ENCODE results near the gene SLC35G4. TPM values are rescaled to one million over a fixed set of nuclear protein-coding genes. Genes with fewer than 3 reads are reported as not detected.

Gene SLC35G4
- total and polyA plus RNA-seq, 7 donors: not detected

DNA sequence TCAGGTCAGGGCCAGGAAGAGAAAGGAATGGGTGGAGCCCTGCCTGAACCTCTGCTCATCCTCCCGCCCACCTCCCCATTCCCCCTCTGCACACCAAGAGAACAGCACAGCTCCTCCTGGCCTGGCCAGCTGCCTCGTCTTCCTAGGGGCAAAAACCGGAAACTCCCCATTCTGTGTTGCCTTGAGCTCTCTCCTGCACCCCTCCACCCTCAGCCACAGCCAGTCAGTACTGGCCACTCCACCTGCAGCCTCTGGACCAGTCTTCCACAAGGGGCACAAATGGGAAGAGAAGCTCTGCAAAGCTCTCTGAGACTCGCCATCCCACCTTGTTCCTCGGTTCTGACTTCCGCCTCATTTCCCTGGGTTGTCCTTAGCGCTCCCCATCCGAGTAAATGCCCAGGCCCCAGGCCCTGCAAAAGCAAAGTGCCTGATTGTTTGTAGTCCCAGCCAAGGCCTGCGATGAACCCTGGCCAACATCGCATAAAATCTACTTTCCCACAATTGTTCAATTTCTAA, 39.3 kb upstream of the SLC35G4 start:
- Histone ChIP-seq H3K27me3 (ENCODE audit: insufficient read depth in 3 of 3, low read length in 2 of 3) (peaks cover 0 to 10% (median 2%) of the 10 kb centered on the region in 3 donors), H3K4me3 (no peak overlapping the region), H3K36me3 (ENCODE audit: insufficient read depth in 1 of 2, low read depth in 1 of 2) (no peaks in the 10 kb centered on the region), H3K4me1 (no peaks in the 10 kb centered on the region), H3K27ac (no peak overlapping the region), H3K9me3 (no peaks in the 10 kb centered on the region)
- DNase-seq (no peak), ATAC-seq (no peak)
- intact Hi-C loops (cut with DNase I): no loop called here
- WGBS, 3 donors: 75 to 77% (median 76%) methylated on average over 10 of the region's 10 CpGs
- TF ChIP-seq, protein P1, sequence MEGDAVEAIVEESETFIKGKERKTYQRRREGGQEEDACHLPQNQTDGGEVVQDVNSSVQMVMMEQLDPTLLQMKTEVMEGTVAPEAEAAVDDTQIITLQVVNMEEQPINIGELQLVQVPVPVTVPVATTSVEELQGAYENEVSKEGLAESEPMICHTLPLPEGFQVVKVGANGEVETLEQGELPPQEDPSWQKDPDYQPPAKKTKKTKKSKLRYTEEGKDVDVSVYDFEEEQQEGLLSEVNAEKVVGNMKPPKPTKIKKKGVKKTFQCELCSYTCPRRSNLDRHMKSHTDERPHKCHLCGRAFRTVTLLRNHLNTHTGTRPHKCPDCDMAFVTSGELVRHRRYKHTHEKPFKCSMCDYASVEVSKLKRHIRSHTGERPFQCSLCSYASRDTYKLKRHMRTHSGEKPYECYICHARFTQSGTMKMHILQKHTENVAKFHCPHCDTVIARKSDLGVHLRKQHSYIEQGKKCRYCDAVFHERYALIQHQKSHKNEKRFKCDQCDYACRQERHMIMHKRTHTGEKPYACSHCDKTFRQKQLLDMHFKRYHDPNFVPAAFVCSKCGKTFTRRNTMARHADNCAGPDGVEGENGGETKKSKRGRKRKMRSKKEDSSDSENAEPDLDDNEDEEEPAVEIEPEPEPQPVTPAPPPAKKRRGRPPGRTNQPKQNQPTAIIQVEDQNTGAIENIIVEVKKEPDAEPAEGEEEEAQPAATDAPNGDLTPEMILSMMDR (IDR thresholded peaks at IDR 0.05): no peak

DNA sequence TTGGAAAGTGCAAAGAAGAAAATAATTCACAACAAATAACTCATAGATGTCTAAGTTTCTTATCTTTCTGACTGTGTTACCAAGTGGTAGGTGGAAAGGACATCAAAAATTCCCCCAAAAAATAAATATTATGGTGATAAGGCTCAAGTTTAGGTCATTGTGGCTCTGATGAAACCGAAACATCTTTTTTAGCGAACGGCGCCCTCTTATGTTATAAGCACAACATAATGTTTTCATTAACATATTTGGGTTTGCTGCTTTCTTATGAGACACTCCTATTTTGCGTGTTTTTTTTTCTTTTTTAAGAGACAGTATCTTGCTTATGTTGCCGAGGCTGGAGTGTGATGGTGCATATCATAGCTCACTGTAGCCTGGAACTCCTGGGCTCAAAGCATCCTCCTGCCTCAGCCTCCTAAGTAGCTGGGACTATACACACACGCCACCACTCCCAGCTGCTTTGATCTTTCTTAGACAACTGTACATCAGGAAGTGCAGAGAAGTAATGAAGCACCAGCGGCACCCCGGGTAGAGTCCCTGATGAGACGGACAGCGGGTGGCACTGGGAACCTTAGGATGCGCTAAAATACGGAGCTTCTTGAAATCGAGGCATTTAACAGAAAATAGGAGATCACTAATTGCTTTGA, 38.5 kb upstream of the SLC35G4 start:
- Histone ChIP-seq H3K27ac (no peak overlapping the region), H3K9me3 (no peaks in the 10 kb centered on the region), H3K36me3 (ENCODE audit: insufficient read depth in 1 of 2, low read depth in 1 of 2) (no peaks in the 10 kb centered on the region), H3K27me3 (ENCODE audit: insufficient read depth in 3 of 3, low read length in 2 of 3) (peaks cover 0 to 10% (median 2%) of the 10 kb centered on the region in 3 donors), H3K4me3 (no peak overlapping the region), H3K4me1 (no peaks in the 10 kb centered on the region)
- WGBS, 3 donors: 83 to 85% (median 85%) methylated on average over 14 of the region's 14 CpGs
- intact Hi-C loops (cut with DNase I): no loop called here
- TF ChIP-seq, protein P1 (IDR thresholded peaks at IDR 0.05): no peak
- no peak for ATAC-seq
- no peak for DNase-seq

DNA sequence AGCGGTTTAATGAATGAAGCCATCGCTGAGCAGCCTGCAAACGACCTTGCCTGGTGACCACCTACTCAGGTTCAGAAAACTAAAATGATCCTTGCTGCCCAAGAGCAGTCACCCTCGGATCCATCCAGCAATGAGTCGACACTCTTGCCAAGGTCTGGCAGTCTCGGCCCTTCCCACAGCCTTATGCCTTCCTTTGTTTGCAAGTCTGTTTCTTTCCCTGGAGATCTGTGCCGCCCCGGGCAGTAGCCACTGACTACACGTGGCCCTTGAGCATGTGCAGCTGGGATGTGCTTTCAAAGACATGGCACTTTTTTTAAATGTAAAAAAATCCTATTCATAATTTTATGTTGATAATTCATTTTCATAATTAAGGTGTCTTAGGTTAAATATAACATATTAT, 37.2 kb upstream of the SLC35G4 start:
- no peak for ATAC-seq
- Histone ChIP-seq H3K36me3 (ENCODE audit: insufficient read depth in 1 of 2, low read depth in 1 of 2) (no peaks in the 10 kb centered on the region), H3K9me3 (no peaks in the 10 kb centered on the region), H3K27ac (no peak overlapping the region), H3K4me1 (no peaks in the 10 kb centered on the region), H3K4me3 (no peak overlapping the region), H3K27me3 (ENCODE audit: insufficient read depth in 3 of 3, low read length in 2 of 3) (peaks cover 0 to 7% (median 2%) of the 10 kb centered on the region in 3 donors)
- DNase-seq: no peak
- 64 to 75% (median 65%) methylated on average over 9 of the region's 9 CpGs for WGBS, 3 donors
- TF ChIP-seq, protein P1 (IDR thresholded peaks at IDR 0.05): no peak
- intact Hi-C loops (cut with DNase I): no loop called here

DNA sequence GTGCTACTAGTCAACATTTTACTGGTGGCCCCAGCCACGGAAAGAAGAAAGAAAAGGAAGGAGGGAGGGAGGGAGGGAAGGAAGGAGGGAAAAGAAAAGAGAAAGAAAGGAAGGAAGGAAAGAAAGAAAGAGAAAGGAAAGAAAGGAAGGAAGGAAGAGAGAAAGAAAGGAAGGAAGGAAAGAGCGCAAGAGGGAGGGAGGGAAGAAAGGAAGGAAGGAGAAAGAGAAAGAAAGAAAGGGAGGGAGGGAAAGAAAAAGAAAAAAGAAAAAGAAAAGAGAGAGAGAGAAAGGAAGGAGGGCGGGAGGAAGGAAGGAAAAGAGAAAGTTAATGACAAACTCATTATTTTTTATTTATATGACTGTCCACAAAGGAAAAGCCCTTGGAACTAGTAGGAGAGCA, 34.9 kb upstream of the SLC35G4 start:
- H3K4me1 ChIP-seq: no peaks in the 10 kb centered on the region
- no peak overlapping the region for H3K27ac ChIP-seq
- ATAC-seq (no peak), DNase-seq (no peak)
- H3K4me3 ChIP-seq: no peak overlapping the region
- H3K36me3 ChIP-seq (ENCODE audit: insufficient read depth in 1 of 2, low read depth in 1 of 2): no peaks in the 10 kb centered on the region
- TF ChIP-seq, protein P1 (IDR thresholded peaks at IDR 0.05): no peak
- intact Hi-C loops (cut with DNase I): no loop called here
- no peaks in the 10 kb centered on the region for H3K9me3 ChIP-seq
- 64 to 70% (median 64%) methylated on average over 3 of the region's 3 CpGs for WGBS, 3 donors
- no peaks in the 10 kb centered on the region for H3K27me3 ChIP-seq (ENCODE audit: insufficient read depth in 3 of 3, low read length in 2 of 3)
